Calu3 (cell line): ENCODE data around the gene IVD. TPM values are rescaled to one million over a fixed set of nuclear protein-coding genes. Genes with fewer than 3 reads are reported as not detected.

Experiments used
- BruUV-seq: library from RNA; stranded (reverse); fragments of 400-500 nt; replicated peaks from 2 replicates; lab custom pipeline; 2021; lab: Mats Ljungman, UMichigan
- CTCF ChIA-PET: fragments of 300-600 bp; sonication (Branson Sonifier 250); formaldehyde crosslinking; loops from one replicate; lab custom pipeline; 2022; ENCODE audit warnings: antibody characterized with exemption; lab: Charles Lee
- DNase-seq: peaks from one replicate; pipeline ENCODE4 v3.0.0; 2022
- H3K27ac Mint-ChIP-seq: one replicate; pipeline ENCODE4 v1.8.0; 2022; ENCODE audit warnings: mixed read lengths; ENCODE audit not compliant: unreplicated experiment
- H3K27me3 Mint-ChIP-seq: one replicate; pipeline ENCODE4 v1.8.0; 2022; ENCODE audit warnings: mixed read lengths; ENCODE audit not compliant: unreplicated experiment
- H3K36me3 Mint-ChIP-seq: one replicate; pipeline ENCODE4 v1.8.0; 2022; ENCODE audit warnings: mild to moderate bottlenecking, moderate library complexity, mixed read lengths; ENCODE audit not compliant: insufficient read depth, unreplicated experiment
- H3K4me1 Mint-ChIP-seq: one replicate; pipeline ENCODE4 v1.8.0; 2022; ENCODE audit warnings: mild to moderate bottlenecking, low read depth, mixed read lengths; ENCODE audit not compliant: unreplicated experiment
- H3K4me3 Mint-ChIP-seq: one replicate; pipeline ENCODE4 v1.8.0; 2022; ENCODE audit warnings: mild to moderate bottlenecking, low read depth, moderate library complexity, mixed read lengths; ENCODE audit not compliant: unreplicated experiment
- H3K9me3 Mint-ChIP-seq: one replicate; pipeline ENCODE4 v1.8.0; 2022; ENCODE audit warnings: low read depth, mixed read lengths; ENCODE audit not compliant: unreplicated experiment
- CTCF ChIP-seq: fragments of 200-600 bp; IDR thresholded peaks from one replicate; pipeline ENCODE4 v1.8.0; 2022; ENCODE audit warnings: antibody characterized with exemption; ENCODE audit not compliant: unreplicated experiment
- intact Hi-C: fragments of 100-400 bp; cut with micrococcal nuclease; formaldehyde crosslinking; loops from one replicate; pipeline ENCODE4 v1.10.0; 2022; ENCODE audit not compliant: unreplicated experiment
- total RNA-seq: library from RNA; stranded (reverse); gene quantifications from 2 replicates; pipeline ENCODE4 v1.2.3, GENCODE V29; 2022

IVD gene
- total RNA-seq, 1 experiment from 2014 or later: 46.6 TPM

- Mint-ChIP-seq H3K36me3 (peaks cover 23% of the 10 kb centered on the region), H3K4me3 (peak overlapping the region; percentile 69), H3K9me3 (no peaks in the 10 kb centered on the region), H3K27ac (no peak overlapping the region), H3K4me1 (peaks cover 15% of the 10 kb centered on the region), H3K27me3 (peaks cover 19% of the 10 kb centered on the region)
- TF ChIP-seq CTCF: no peak
- no peak for DNase-seq
- CTCF ChIA-PET: interaction anchor here (0.6 to 1.0 kb wide), 3 partner anchors 10 to 198 kb away, joined by 3 to 5 read pairs (median 4); no protein-coding TSS in a partner anchor
- intact Hi-C loops: no loop called here
- BruUV-seq: no TSS peak
Observed at GRCh38 chr15:40441565-40442531, 36.3 kb downstream of the IVD start.

GRCh38 chr15:40443255-40443654, 37.7 kb downstream of the IVD start:
- intact Hi-C loops: no loop called here
- CTCF ChIA-PET: interaction anchor here (0.6 kb wide), 1 partner anchor 321 kb away, joined by 3 read pairs; no protein-coding TSS in a partner anchor
- H3K27ac Mint-ChIP-seq: peak overlapping the region; percentile 71

GRCh38 chr15:40443846-40444245, 38.3 kb downstream of the IVD start:
- no peaks in the 10 kb centered on the region for H3K27me3 Mint-ChIP-seq
- H3K4me3 Mint-ChIP-seq: peak overlapping the region; percentile 43
- peaks cover 15% of the 10 kb centered on the region for H3K4me1 Mint-ChIP-seq
- BruUV-seq: no TSS peak
- peak overlapping the region; percentile 71 for H3K27ac Mint-ChIP-seq
- no peak for DNase-seq
- TF ChIP-seq CTCF: no peak
- H3K9me3 Mint-ChIP-seq: no peaks in the 10 kb centered on the region
- intact Hi-C loops: no loop called here
- peaks cover 19% of the 10 kb centered on the region for H3K36me3 Mint-ChIP-seq
- CTCF ChIA-PET: interaction anchor here (0.6 kb wide), 1 partner anchor 321 kb away, joined by 3 read pairs; no protein-coding TSS in a partner anchor

More at GRCh38 chr15:40443255-40443654, 37.7 kb downstream of the IVD start:
- no peaks in the 10 kb centered on the region for H3K9me3 Mint-ChIP-seq
- H3K4me3 Mint-ChIP-seq: no peak overlapping the region
- no TSS peak for BruUV-seq
- no peak for TF ChIP-seq CTCF
- peaks cover 19% of the 10 kb centered on the region for H3K36me3 Mint-ChIP-seq
- H3K4me1 Mint-ChIP-seq: peaks cover 15% of the 10 kb centered on the region
- DNase-seq: no peak
- peaks cover 5% of the 10 kb centered on the region for H3K27me3 Mint-ChIP-seq

- DNase-seq: no peak
- intact Hi-C loops: no loop called here
- CTCF ChIA-PET: no interaction called here
- Mint-ChIP-seq H3K27me3 (no peaks in the 10 kb centered on the region), H3K9me3 (no peaks in the 10 kb centered on the region), H3K36me3 (peaks cover 18% of the 10 kb centered on the region), H3K27ac (no peak overlapping the region), H3K4me3 (no peak overlapping the region), H3K4me1 (peaks cover 15% of the 10 kb centered on the region)
- TF ChIP-seq CTCF: no peak
- no TSS peak for BruUV-seq
Observed at GRCh38 chr15:40444736-40445135, 39.1 kb downstream of the IVD start.
